Left lobe of liver (tissue), 1 donor: Measurements from ENCODE around the gene DNAJA4. TPM values are rescaled to one million over a fixed set of nuclear protein-coding genes. Genes with fewer than 3 reads are reported as not detected.

Source experiments
- total RNA-seq: library from RNA; stranded (reverse); gene quantifications from one replicate; pipeline ENCODE4 v1.2.1, GENCODE V29; 2021
- donor health status: DM: no; HTN: yes; CAD: no.

The DNAJA4 gene
- total RNA-seq, 1 donor from 2014 or later = 0.86 TPM

Other genes with a start within 250 kb of the DNAJA4 start
- 50.4 TPM for gene TBC1D2B, start 186.9 kb upstream of the DNAJA4 start, total RNA-seq
- not detected for gene SH2D7, start 172.0 kb upstream of the DNAJA4 start, total RNA-seq
- 0.20 TPM for gene CIB2, start 133.1 kb upstream of the DNAJA4 start, total RNA-seq
- 29.4 TPM for gene IDH3A, start 115.2 kb upstream of the DNAJA4 start, total RNA-seq
- not detected for gene ACSBG1, start 30.0 kb upstream of the DNAJA4 start, total RNA-seq
- gene SKIC8, start 35.0 kb downstream of the DNAJA4 start, total RNA-seq = 22.1 TPM
- gene CRABP1, start 75.8 kb downstream of the DNAJA4 start, total RNA-seq = 0.40 TPM
- gene IREB2, start 173.7 kb downstream of the DNAJA4 start, total RNA-seq = 25.1 TPM
- 5.4 TPM for gene HYKK, start 243.0 kb downstream of the DNAJA4 start, total RNA-seq